Mesenchymal stem cell (in vitro differentiated cells and primary cell): ENCODE results near the gene POU2F2.

ENCODE experiments used
- DNase-seq: peaks from one replicate; pipeline ENCODE4 v3.0.0-alpha.2; 2013
- H2AFZ ChIP-seq: one replicate; pipeline ENCODE4 v1.6.1; 2013; ENCODE audit warnings: low read depth, mild to moderate bottlenecking, control low read depth, inconsistent platforms, low read length, moderate library complexity
- H2AK5ac ChIP-seq: 2 replicates; pipeline ENCODE4 v1.6.1; 2013; ENCODE audit warnings: low read length, moderate library complexity, mild to moderate bottlenecking, inconsistent platforms; ENCODE audit not compliant: severe bottlenecking
- H2BK120ac ChIP-seq: one replicate; pipeline ENCODE4 v1.6.1; 2013; ENCODE audit warnings: low read depth, mild to moderate bottlenecking, inconsistent platforms, low read length, moderate library complexity
- H2BK12ac ChIP-seq, 2 experiments: one replicate each; pipeline ENCODE4 v1.6.1; 2013; ENCODE audit warnings: inconsistent platforms in 2 of 2, low read length in 2 of 2, mild to moderate bottlenecking in 2 of 2, moderate library complexity in 2 of 2, control low read depth in 1 of 2
- H2BK15ac ChIP-seq: one replicate; pipeline ENCODE4 v1.6.1; 2013; ENCODE audit warnings: mild to moderate bottlenecking, low read depth, inconsistent platforms; ENCODE audit not compliant: poor library complexity, severe bottlenecking
- H2BK5ac ChIP-seq: 2 replicates; pipeline ENCODE4 v1.6.1; 2013; ENCODE audit warnings: low read depth, mild to moderate bottlenecking, low read length, control low read depth, inconsistent platforms; ENCODE audit not compliant: poor library complexity, severe bottlenecking
- H3K14ac ChIP-seq, 2 experiments: one replicate each; pipeline ENCODE4 v1.6.1; 2013; ENCODE audit warnings: inconsistent platforms in 2 of 2, low read length in 2 of 2, control low read depth in 1 of 2, mild to moderate bottlenecking in 1 of 2, moderate library complexity in 1 of 2
- H3K18ac ChIP-seq, 2 experiments: one replicate each; pipeline ENCODE4 v1.6.1; 2013; ENCODE audit warnings: inconsistent platforms in 2 of 2, low read length in 2 of 2, control low read depth in 1 of 2, low read depth in 1 of 2, mild to moderate bottlenecking in 1 of 2
- H3K23ac ChIP-seq, 2 experiments: one replicate each; pipeline ENCODE4 v1.6.1; 2013; ENCODE audit warnings: inconsistent platforms in 2 of 2, low read length in 2 of 2, mild to moderate bottlenecking in 2 of 2, moderate library complexity in 2 of 2, control low read depth in 1 of 2
- H3K27ac ChIP-seq: 2 replicates; pipeline ENCODE4 v1.5.1; 2013; ENCODE audit warnings: mild to moderate bottlenecking, moderate library complexity, low read length, control low read depth, inconsistent platforms; ENCODE audit not compliant: poor library complexity, severe bottlenecking
- H3K27me3 ChIP-seq, 2 experiments: 2 replicates each; pipeline versions ENCODE4 v1.6.1 to v1.7.0; 2013; ENCODE audit warnings: low read length in 2 of 2, mild to moderate bottlenecking in 2 of 2, moderate library complexity in 2 of 2, control low read depth in 1 of 2, inconsistent platforms in 1 of 2; ENCODE audit not compliant: control insufficient read depth in 1 of 2, insufficient read depth in 1 of 2
- H3K36me3 ChIP-seq, 2 experiments: 2 replicates each; pipeline versions ENCODE4 v1.6.1 to v1.7.0; 2013; ENCODE audit warnings: low read length in 2 of 2, control low read depth in 1 of 2, inconsistent platforms in 1 of 2, low read depth in 1 of 2, mild to moderate bottlenecking in 1 of 2; ENCODE audit not compliant: insufficient read depth in 2 of 2, control insufficient read depth in 1 of 2
- H3K4ac ChIP-seq, 2 experiments: one replicate each; pipeline ENCODE4 v1.6.1; 2013; ENCODE audit warnings: inconsistent platforms in 2 of 2, low read length in 2 of 2, mild to moderate bottlenecking in 2 of 2, moderate library complexity in 2 of 2, control low read depth in 1 of 2, low read depth in 1 of 2
- H3K4me1 ChIP-seq: 2 replicates; pipeline ENCODE4 v1.6.1; 2013; ENCODE audit warnings: low read depth, low read length, control low read depth; ENCODE audit not compliant: control insufficient read depth, insufficient read depth
- H3K4me2 ChIP-seq: 2 replicates; pipeline ENCODE4 v1.6.1; 2013; ENCODE audit warnings: low read length, mild to moderate bottlenecking, inconsistent platforms; ENCODE audit not compliant: poor library complexity, severe bottlenecking
- H3K4me3 ChIP-seq, 2 experiments: 2 replicates each; pipeline versions ENCODE4 v1.5.1 to v1.7.0; 2013; ENCODE audit warnings: low read length in 2 of 2, mild to moderate bottlenecking in 2 of 2, control low read depth in 1 of 2, low read depth in 1 of 2; ENCODE audit not compliant: insufficient read depth in 1 of 2
- H3K79me1 ChIP-seq: replicated peaks from 2 replicates; pipeline ENCODE4 v1.6.1; 2013; ENCODE audit warnings: mild to moderate bottlenecking, control low read depth, low read length, inconsistent platforms; ENCODE audit not compliant: poor library complexity, severe bottlenecking
- H3K9ac ChIP-seq: 2 replicates; pipeline ENCODE4 v1.7.0; 2013; ENCODE audit warnings: mild to moderate bottlenecking, low read length, moderate library complexity
- H3K9me3 ChIP-seq: 2 replicates; pipeline ENCODE4 v1.7.0; 2013; ENCODE audit warnings: mild to moderate bottlenecking, low read length; ENCODE audit not compliant: control insufficient read depth
- H4K8ac ChIP-seq: one replicate; pipeline ENCODE4 v1.6.1; 2013; ENCODE audit warnings: inconsistent platforms, mild to moderate bottlenecking, low read length, moderate library complexity
- H4K91ac ChIP-seq: one replicate; pipeline ENCODE4 v1.6.1; 2013; ENCODE audit warnings: mild to moderate bottlenecking, low read length, inconsistent platforms
- WGBS: methylation state at CpG from one replicate; pipeline ENCODE4 v1.1.7; 2013; ENCODE audit warnings: mixed read lengths; 5-methylcytosine and 5-hydroxymethylcytosine counted together

Gene POU2F2

DNA sequence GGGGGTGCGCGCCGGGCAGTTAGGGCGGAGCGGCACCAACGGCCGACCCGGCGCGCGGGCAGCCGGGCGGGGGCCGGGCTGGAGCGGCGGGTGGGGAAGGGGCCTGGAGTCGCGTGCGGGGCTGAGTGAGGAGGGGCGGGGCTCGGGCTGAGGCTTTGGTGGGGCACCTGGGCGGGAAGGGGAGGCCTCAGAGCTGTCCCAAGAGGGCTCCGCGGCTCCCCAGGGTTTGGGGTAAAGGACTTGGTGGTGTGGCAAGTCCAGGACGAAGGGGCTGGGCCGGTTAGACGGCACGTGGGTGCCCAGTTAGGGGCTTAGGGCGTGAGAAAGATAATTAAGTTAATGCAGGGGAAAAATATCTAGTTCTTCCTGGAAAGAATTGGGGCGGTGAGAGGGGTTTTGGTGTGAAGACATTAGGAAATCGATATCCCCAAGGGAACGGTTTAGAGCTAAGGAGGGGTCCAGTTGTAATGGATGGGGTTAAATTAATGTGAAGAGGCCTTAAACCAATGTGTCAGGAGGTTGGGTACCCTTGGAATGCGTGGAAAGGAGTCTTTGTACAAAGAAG lies 55.8 kb downstream of the POU2F2 start:
- WGBS: 1% methylated on average over 32 of the region's 33 CpGs
- peak overlapping the region in 1 of 2 experiments; percentile 65 for H3K23ac ChIP-seq

GRCh38 chr19:42075616-42076379 lies 56.4 kb downstream of the POU2F2 start, which contains the start of gene ZNF574:
TSS of gene ZNF574 (plus strand) at chr19:42076166. CDS start at chr19:42078607, 2,441 bp downstream.
- H3K4me3 ChIP-seq: peak within 1 kb of the TSS; percentile 91 to 99

More for the DNA sequence above, 55.8 kb downstream of the POU2F2 start:
- peak overlapping the region; percentile 98 for H3K9ac ChIP-seq
- H3K14ac ChIP-seq: peak overlapping the region; percentile 18 to 98
- peak overlapping the region; percentile 97 for H4K91ac ChIP-seq
- peak overlapping the region; percentile 96 for H3K4me2 ChIP-seq
- peaks cover 18% of the 10 kb centered on the region for H3K79me1 ChIP-seq
- H2BK15ac ChIP-seq: no peak overlapping the region
- H3K27me3 ChIP-seq: no peaks in the 10 kb centered on the region
- H3K18ac ChIP-seq: peak overlapping the region; percentile 97 to 99
- peak overlapping the region in 1 of 2 experiments; percentile 90 for H3K4ac ChIP-seq
- H2BK5ac ChIP-seq: no peak overlapping the region
- peaks cover 30% of the 10 kb centered on the region for H3K4me1 ChIP-seq
- no peak for DNase-seq
- peak overlapping the region; percentile 92 for H2AFZ ChIP-seq
- no peak overlapping the region for H2AK5ac ChIP-seq
- no peaks in the 10 kb centered on the region for H3K9me3 ChIP-seq
- H4K8ac ChIP-seq: peak overlapping the region; percentile 81
- H3K4me3 ChIP-seq: peak overlapping the region; percentile 91 to 99
- H2BK12ac ChIP-seq: no peak overlapping the region
- H2BK120ac ChIP-seq: peak overlapping the region; percentile 64
- no peak overlapping the region for H3K27ac ChIP-seq
- H3K36me3 ChIP-seq: peaks cover 31% of the 10 kb centered on the region in 2 experiments

DNA sequence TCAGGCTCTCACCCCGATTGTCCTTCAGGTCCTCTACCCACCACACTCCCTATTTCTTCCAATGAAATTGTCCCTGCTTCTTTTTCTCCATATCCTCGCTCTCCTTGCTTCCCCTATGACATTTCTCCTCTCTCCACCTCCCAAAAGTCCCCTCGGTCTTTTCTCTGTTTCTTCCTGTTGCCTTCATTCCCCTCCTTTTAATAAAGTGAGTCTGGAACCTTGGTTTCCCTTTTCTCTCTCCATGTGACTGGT lies 57.0 kb downstream of the POU2F2 start:
- no peak overlapping the region for H2BK5ac ChIP-seq
- H3K9ac ChIP-seq: peak overlapping the region; percentile 96
- DNase-seq: no peak
- H4K91ac ChIP-seq: peak overlapping the region; percentile 70
- H3K27ac ChIP-seq: peak overlapping the region; percentile 79
- peaks cover 27% of the 10 kb centered on the region for H3K4me1 ChIP-seq
- H3K4me3 ChIP-seq: peak overlapping the region; percentile 51 to 82
- H3K23ac ChIP-seq: peak overlapping the region in 1 of 2 experiments; percentile 63
- H4K8ac ChIP-seq: peak overlapping the region; percentile 94
- H3K4me2 ChIP-seq: peak overlapping the region; percentile 51
- H2AFZ ChIP-seq: peak overlapping the region; percentile 95
- no peak overlapping the region for H2BK12ac ChIP-seq
- peak overlapping the region; percentile 29 for H2BK120ac ChIP-seq
- H3K4ac ChIP-seq: peak overlapping the region; percentile 86 to 97
- WGBS: 38% methylated on average over 3 of the region's 3 CpGs
- H3K36me3 ChIP-seq: peaks cover 19 to 20% of the 10 kb centered on the region in 2 experiments
- H3K9me3 ChIP-seq: no peaks in the 10 kb centered on the region
- H3K27me3 ChIP-seq: peaks cover 8% of the 10 kb centered on the region in 2 experiments
- no peak overlapping the region for H3K14ac ChIP-seq
- no peak overlapping the region for H2BK15ac ChIP-seq
- H2AK5ac ChIP-seq: peak overlapping the region; percentile 69
- peak overlapping the region; percentile 78 to 96 for H3K18ac ChIP-seq
- peaks cover 12% of the 10 kb centered on the region for H3K79me1 ChIP-seq

More at GRCh38 chr19:42075616-42076379, 56.4 kb downstream of the POU2F2 start, which contains the start of gene ZNF574:
- peak within 1 kb of the TSS; percentile 97 to 99 for H3K18ac ChIP-seq
- peak within 1 kb of the TSS; percentile 64 for H2BK120ac ChIP-seq
- H3K9ac ChIP-seq: peak within 1 kb of the TSS; percentile 98
- peak within 1 kb of the TSS; percentile 96 for H3K4me2 ChIP-seq
- peak within 1 kb of the TSS in 1 of 2 experiments; percentile 65 for H3K23ac ChIP-seq
- H3K27me3 ChIP-seq: peaks cover 3% of the 10 kb centered on the region in 2 experiments
- peaks cover 13% of the 10 kb centered on the region for H3K79me1 ChIP-seq
- peak within 1 kb of the TSS; percentile 95 for H2AFZ ChIP-seq
- H4K8ac ChIP-seq: peak within 1 kb of the TSS; percentile 94
- H2BK12ac ChIP-seq: peak within 1 kb of the TSS; percentile 29 to 78
- WGBS: 0% methylated on average over 42 of the region's 80 CpGs
- no peak within 1 kb of the TSS for H2BK5ac ChIP-seq
- peaks cover 27% of the 10 kb centered on the region for H3K4me1 ChIP-seq
- peak within 1 kb of the TSS; percentile 97 for H4K91ac ChIP-seq
- peak within 1 kb of the TSS; percentile 86 to 97 for H3K4ac ChIP-seq
- H3K14ac ChIP-seq: peak within 1 kb of the TSS; percentile 18 to 98
- no peaks in the 10 kb centered on the region for H3K9me3 ChIP-seq
- peaks cover 24 to 25% of the 10 kb centered on the region in 2 experiments for H3K36me3 ChIP-seq
- peak within 1 kb of the TSS; percentile 79 for H3K27ac ChIP-seq
- H2AK5ac ChIP-seq: peak within 1 kb of the TSS; percentile 69
- peak within 1 kb of the TSS; percentile 63 for H2BK15ac ChIP-seq
- DNase-seq: peak; percentile 100
